ENCODE measurements around the gene AGPAT4. TPM values are rescaled to one million over a fixed set of nuclear protein-coding genes. Genes with fewer than 3 reads are reported as not detected.

AGPAT4 gene
- polyA plus RNA-seq, 1 of the 3 experiments (the other 2 are of a cell fraction) = 3.9 TPM

DNA sequence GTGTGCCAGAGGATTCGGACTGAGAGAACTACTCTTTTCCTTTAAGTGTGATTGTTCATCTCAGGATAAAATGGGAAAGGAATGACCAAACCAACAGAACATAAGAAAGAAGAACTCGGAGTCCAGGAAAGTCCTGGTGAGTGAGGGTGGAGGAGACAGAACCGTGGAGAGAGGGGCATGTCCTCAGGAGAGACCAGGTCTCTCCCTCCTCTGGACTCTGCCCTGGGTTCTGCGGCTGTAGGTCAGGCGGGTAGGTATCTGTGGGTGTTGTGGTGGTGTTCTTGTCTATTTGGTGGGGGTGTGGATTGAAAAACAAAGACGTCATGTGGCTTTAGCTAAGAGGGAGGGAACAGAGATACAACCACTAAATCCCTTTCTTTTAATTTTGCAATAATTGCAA, 29.1 kb upstream of the AGPAT4 start:
- Histone ChIP-seq H3K27me3 (ENCODE audit: insufficient read depth) (no peaks in the 10 kb centered on the region), H4K20me1 (ENCODE audit: insufficient read depth) (no peaks in the 10 kb centered on the region), H3K9ac (no peak overlapping the region), H3F3A (replicated peaks; ENCODE audit: insufficient read depth) (no peaks in the 10 kb centered on the region), H3K9me3 (no peaks in the 10 kb centered on the region), H3K4me1 (ENCODE audit: control insufficient read depth in 1 of 2, insufficient read depth in 2 of 2, low read depth in 1 of 2, low read length in 1 of 2) (peaks cover 0 to 4% of the 10 kb centered on the region in 2 experiments; a peak in 1 of 4 replicates), H3K79me2 (ENCODE audit: insufficient read depth) (no peaks in the 10 kb centered on the region), H2AFZ (ENCODE audit: low read depth) (no peak overlapping the region), H3K4me3 (ENCODE audit: low read depth in 2 of 2, low read length in 1 of 2) (no peak overlapping the region), H3K36me3 (replicated peaks in 1 of 2; ENCODE audit: control insufficient read depth in 1 of 2, insufficient read depth in 2 of 2, low read length in 1 of 2) (no peaks in the 10 kb centered on the region), H3K27ac (ENCODE audit: low read depth in 2 of 2, low read length in 1 of 2) (no peak overlapping the region), H3K4me2 (no peak overlapping the region), H3K9me2 (no peaks in the 10 kb centered on the region)
- DNase-seq = no peak
- ChIA-PET CTCF (no interaction called here), POLR2A (no interaction called here)
- TF ChIP-seq JUND (IDR thresholded peaks at IDR 0.05) = no peak
- no peak for TF ChIP-seq RCOR1 (IDR thresholded peaks at IDR 0.05; ENCODE audit: low read length)
- no peak for TF ChIP-seq TAF1 (IDR thresholded peaks at IDR 0.05; ENCODE audit: borderline replicate concordance, low read depth, low read length)
- TF ChIP-seq TEAD4 (IDR thresholded peaks at IDR 0.05; ENCODE audit: borderline replicate concordance, insufficient read depth) = no peak
- TF ChIP-seq RXRA (IDR thresholded peaks at IDR 0.05; ENCODE audit: borderline replicate concordance, low read depth) = no peak
- no peak for TF ChIP-seq TCF12 (IDR thresholded peaks at IDR 0.05)
- TF ChIP-seq ELF1 (IDR thresholded peaks at IDR 0.05) = no peak
- no peak for TF ChIP-seq FOSL2 (IDR thresholded peaks at IDR 0.05; ENCODE audit: borderline replicate concordance, low read depth)
- no peak for TF ChIP-seq NFIC (IDR thresholded peaks at IDR 0.05; ENCODE audit: borderline replicate concordance)
- no peak for TF ChIP-seq YY1 (IDR thresholded peaks at IDR 0.05; ENCODE audit: low read depth)
- TF ChIP-seq SMC3 (IDR thresholded peaks at IDR 0.05; ENCODE audit: low read depth, low read length) = no peak
- TF ChIP-seq, protein P1, sequence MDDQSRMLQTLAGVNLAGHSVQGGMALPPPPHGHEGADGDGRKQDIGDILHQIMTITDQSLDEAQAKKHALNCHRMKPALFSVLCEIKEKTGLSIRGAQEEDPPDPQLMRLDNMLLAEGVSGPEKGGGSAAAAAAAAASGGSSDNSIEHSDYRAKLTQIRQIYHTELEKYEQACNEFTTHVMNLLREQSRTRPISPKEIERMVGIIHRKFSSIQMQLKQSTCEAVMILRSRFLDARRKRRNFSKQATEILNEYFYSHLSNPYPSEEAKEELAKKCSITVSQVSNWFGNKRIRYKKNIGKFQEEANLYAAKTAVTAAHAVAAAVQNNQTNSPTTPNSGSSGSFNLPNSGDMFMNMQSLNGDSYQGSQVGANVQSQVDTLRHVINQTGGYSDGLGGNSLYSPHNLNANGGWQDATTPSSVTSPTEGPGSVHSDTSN (IDR thresholded peaks at IDR 0.05) = no peak
- no peak for TF ChIP-seq RAD21 (IDR thresholded peaks at IDR 0.05; ENCODE audit: low read length)
- no peak for TF ChIP-seq GATA2 (CRISPR knock-in tag; IDR thresholded peaks at IDR 0.05)
- TF ChIP-seq, protein P2, sequence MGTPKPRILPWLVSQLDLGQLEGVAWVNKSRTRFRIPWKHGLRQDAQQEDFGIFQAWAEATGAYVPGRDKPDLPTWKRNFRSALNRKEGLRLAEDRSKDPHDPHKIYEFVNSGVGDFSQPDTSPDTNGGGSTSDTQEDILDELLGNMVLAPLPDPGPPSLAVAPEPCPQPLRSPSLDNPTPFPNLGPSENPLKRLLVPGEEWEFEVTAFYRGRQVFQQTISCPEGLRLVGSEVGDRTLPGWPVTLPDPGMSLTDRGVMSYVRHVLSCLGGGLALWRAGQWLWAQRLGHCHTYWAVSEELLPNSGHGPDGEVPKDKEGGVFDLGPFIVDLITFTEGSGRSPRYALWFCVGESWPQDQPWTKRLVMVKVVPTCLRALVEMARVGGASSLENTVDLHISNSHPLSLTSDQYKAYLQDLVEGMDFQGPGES (IDR thresholded peaks at IDR 0.05; ENCODE audit: low read depth, low read length) = no peak
- TF ChIP-seq, protein P3, sequence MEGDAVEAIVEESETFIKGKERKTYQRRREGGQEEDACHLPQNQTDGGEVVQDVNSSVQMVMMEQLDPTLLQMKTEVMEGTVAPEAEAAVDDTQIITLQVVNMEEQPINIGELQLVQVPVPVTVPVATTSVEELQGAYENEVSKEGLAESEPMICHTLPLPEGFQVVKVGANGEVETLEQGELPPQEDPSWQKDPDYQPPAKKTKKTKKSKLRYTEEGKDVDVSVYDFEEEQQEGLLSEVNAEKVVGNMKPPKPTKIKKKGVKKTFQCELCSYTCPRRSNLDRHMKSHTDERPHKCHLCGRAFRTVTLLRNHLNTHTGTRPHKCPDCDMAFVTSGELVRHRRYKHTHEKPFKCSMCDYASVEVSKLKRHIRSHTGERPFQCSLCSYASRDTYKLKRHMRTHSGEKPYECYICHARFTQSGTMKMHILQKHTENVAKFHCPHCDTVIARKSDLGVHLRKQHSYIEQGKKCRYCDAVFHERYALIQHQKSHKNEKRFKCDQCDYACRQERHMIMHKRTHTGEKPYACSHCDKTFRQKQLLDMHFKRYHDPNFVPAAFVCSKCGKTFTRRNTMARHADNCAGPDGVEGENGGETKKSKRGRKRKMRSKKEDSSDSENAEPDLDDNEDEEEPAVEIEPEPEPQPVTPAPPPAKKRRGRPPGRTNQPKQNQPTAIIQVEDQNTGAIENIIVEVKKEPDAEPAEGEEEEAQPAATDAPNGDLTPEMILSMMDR (IDR thresholded peaks at IDR 0.05) = no peak
- TF ChIP-seq EZH2phosphoT487 (IDR thresholded peaks at IDR 0.05; ENCODE audit: borderline replicate concordance, low read depth) = no peak
- TF ChIP-seq FOXJ3 (CRISPR knock-in tag; IDR thresholded peaks at IDR 0.05) = no peak
- no peak for TF ChIP-seq GABPA (IDR thresholded peaks at IDR 0.05; ENCODE audit: low read depth)
- TF ChIP-seq, protein P4, sequence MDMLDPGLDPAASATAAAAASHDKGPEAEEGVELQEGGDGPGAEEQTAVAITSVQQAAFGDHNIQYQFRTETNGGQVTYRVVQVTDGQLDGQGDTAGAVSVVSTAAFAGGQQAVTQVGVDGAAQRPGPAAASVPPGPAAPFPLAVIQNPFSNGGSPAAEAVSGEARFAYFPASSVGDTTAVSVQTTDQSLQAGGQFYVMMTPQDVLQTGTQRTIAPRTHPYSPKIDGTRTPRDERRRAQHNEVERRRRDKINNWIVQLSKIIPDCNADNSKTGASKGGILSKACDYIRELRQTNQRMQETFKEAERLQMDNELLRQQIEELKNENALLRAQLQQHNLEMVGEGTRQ (IDR thresholded peaks at IDR 0.05; ENCODE audit: borderline replicate concordance, low read depth, low read length) = no peak
- 68% methylated on average over 6 of the region's 6 CpGs for WGBS (ENCODE audit: low lambda C conversion rate)
